Stimulated activated CD4-positive, alpha-beta T cell treated with anti-CD3 and anti-CD28 coated beads, TNF-alpha, amount 100 ng/mL, for 24 hours (primary cell): Measurements from ENCODE around the gene ZNF792.
A peak's percentile ranks its signal among the peaks of the same experiment; 100 is the strongest.
"Not testable (repeated sequence)": the region's sequence is repeated elsewhere in the genome, so short reads cannot be mapped to it uniquely, and the experiment has no call there.

Experiments
- DNase-seq, 3 experiments: peaks; one replicate each; pipeline ENCODE4 v3.0.0-alpha.2; 2020; ENCODE audit warnings: low read depth in 3 of 3

ZNF792 gene

DNA sequence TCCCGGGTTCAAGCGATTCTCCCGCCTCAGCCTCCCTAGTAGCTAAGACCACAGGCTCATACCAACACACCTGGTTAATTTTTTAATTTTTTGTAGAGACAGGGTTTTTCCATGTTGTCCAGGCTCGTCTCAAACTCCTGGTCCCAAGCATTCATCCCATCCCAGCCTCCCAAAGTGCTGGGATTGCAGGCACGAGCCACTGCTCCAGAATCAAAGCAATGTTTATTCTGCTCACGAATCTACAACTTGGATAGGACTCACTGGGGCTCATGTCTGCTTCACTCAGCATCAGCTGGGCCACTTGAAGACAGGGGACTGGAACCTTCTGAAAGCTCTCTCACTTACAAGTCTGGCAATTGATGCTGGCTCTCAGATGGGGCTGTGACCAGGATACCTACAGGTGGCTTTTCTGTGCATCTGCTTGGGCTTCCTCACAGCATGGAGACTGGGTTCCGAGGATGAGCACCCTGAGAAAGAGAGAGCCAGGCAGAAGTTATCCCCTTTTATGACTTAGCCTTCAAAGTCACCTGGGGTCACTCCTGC, 8.2 kb upstream of the ZNF792 start:
- DNase-seq = no peak

DNA sequence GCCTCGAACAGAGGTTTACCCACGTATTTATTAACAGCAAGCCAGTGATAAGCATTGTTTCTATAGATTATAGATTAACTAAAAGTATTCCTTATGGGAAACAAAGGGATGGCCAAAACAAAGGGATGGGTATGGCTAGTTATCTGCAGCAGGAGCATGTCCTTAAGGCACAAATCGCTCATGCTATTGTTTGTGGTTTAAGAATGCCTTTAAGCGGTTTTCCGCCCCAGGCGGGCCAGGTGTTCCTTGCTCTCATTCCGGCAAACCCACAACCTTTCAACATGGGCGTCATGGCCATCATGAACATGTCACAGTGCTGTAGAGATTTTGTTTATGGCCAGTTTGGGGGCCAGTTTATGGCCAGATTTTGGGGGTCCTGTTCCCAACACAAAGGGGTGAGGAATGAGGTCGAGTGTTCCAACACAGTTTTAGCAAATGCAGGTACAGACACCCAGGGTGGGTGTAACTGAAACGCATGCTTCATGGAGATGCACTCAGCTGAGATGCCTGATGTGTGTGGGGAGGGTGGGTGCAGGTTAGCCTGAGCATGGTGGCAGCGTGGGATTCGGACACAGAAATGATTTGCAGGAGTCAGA, 6.3 kb upstream of the ZNF792 start:
- DNase-seq = not testable (repeated sequence)

DNA sequence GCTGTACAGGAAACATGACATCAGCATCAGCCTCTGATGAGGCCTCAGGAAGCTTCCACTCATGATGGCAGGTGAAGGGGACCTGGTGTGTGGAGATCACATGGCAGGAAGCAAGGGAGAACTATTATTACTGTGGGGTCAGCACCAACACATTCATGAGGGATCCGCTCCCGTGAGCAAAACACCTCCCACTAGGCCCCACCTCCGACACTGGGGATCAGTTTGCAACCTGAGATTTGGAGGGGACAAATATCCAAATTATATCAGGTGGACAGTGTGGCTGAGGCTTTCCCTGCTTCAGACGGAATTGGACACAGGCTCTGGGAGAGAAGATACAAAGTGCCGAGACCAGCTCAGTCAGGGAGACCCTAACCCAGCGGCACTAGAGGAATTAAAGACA, 5.7 kb upstream of the ZNF792 start:
- no peak for DNase-seq

DNA sequence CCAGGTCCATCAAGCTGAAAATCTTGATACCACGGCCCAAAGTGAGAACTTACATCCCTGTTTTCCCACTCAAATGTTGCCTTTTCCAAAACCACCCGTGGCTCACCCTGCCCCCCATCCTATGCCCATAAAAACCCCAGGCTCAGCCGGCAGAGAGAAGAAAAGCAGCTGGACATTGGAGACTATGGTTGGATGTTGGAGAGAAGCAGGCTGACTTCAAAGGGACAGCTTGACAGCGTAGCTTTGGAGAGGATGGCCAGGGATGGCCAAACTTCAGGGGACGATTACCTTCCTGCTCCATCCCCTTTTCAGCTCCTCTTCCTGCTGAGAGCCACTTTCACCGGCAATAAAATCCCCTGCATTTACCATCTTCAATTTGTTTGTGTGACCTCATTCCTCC, 3.5 kb upstream of the ZNF792 start:
- no peak for DNase-seq

DNA sequence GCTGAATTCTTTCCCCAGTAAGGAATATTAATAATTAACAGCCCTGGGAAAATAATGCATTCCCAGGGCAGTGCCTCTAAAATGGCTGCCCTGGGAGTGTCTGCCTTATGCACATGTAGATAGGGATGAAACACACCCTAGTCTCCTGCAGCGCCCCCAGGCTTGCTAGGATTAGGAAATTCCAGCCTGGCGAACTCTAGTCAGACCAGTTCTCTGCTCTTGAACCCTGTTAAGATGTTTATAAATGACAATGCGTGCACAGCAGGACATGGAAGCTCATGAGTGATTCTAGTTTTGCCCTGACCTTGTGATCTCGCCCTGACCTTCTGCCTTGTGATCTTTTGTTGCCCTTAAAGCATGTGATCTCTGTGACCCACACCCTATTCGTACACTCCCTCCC, 1.5 kb upstream of the ZNF792 start:
- DNase-seq = not testable (repeated sequence)

DNA sequence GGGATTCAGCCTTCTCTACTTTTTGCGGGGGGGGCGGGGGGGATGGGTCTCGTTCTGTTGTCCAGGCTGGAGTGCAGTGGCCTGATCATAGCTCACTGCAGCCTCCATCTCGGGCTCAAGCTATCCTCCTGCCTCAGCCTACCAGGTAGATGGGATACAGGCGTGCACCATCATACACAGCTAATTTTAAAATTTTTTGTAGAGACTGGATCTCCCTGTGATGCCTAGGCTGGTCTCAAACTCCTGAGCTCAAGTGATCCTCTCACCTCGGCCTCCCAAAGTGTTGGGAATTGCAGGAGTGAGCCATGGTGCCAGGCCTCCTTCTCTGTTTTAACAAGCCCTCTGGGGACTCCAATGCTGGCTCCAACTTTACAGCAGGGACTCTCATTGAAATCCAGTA, 569 bp upstream of the ZNF792 start:
- DNase-seq = no peak

DNA sequence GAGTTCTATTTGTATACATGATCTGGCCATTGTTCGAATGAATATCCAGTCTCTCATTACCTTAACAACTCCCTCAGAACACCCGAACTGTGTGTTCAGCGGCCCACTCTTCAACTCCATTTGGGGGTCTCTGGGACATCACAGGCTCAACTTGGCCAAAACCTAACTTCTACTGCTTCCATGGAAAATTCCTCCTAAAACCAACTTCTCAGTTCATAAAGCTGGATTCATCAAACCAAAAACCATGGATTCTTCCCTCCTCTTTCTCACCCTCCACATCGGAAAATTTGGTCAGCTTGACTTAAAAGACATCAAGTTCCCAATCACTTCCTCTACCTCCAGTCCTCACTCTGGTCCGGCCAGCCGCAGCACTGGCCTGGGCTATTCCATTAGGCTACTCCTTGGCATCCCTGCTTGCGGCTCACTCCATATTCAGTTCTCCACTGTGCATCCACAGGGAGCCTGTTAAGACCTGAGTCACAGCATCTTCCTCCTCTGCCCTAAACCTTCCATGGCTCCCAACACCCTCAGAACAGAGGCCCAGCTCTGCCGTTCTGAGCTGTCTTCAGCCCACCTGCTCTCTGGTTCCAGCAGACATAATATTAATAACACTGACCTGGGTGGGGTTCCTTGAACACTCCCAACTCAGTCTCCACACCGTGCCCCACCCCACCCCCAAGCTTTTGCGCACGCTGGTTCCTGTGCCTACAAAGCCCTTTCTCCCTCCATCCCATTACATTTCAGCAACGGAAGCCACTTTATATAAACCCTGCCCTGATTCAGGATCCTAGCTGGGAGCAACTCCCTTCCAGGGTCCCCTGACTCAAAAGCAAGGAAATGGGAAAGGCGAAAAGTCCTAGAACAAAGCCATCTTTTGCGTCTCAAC, 1.1 kb downstream of the ZNF792 start:
- DNase-seq = peak in 1 of 3 experiments; percentile 21

DNA sequence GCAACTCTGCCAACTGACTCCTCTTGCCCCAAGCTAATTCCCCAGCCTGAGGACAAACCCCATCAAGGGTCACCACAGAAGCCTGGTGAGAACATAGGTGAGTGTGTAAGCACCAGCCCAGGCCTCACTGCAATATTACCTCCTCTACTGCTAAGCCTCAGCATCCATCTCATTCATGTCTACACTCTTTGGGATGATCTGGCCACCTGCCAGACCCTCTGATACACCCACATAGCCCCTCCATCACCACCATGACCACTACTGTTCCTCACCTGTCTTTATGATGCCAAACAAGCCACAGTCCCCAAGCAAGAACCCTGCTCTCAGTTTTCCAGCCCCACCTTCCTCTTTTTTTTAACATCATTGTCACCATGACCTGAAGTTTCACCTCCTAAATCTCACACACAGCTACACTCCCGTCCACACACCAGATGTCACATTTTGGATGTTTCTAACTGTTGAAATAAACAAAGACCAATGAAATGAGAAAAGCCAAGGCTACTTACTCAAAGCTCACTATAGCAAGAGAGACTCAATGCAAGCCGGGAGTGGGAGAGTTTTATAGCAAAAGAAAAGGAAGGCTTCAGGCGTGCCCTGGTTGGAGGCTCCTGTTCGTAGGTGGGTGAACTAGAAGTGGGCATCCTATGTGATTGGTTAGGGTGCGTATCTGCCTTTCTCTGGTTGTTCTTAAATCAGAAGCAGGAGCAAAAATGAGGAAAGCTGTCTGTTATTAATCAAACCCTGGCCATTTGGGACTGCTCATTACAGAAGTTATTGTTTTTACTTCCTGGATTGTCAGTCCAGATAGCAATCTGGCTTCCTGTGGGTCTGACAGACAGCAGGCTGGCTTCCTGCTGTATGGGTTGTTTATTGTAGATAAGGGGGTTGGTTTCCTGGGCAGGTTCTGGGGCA, 2.0 kb downstream of the ZNF792 start:
- DNase-seq = no peak

DNA sequence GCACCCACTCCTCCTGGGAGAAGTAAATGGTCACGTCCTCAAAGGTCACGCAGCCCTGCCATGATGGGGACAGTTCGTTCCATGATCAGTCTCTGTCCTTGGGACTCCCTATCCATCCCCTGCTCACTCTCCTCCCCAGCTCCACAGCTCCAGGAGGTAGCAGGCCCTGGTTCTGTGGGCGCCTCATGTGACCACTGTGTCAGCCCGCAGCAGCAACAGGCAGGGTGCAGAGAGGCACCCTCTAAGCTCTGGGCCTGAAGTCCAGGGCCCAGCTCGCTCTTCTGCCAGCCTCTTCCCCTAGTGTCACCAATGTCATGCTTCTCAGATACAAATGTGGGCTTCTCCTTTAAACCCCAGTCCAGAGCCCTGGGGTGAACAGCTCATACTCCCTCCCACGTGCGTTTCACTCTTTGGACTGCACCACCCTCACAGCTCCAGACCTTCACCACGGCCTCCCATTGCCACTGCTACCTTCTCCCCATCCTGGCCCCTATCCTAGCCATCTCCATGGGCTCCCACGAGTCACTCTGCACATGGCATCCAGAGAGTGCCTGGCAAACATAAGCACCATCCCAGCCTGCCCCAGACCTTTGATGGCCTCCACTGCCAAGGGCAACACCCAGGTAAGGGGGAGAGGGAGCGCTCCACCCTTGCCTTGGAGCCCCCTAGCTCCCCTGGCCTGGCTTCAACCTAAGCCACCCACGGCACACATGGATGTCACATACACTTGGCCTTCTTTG, 2.9 kb downstream of the ZNF792 start:
- DNase-seq = no peak

DNA sequence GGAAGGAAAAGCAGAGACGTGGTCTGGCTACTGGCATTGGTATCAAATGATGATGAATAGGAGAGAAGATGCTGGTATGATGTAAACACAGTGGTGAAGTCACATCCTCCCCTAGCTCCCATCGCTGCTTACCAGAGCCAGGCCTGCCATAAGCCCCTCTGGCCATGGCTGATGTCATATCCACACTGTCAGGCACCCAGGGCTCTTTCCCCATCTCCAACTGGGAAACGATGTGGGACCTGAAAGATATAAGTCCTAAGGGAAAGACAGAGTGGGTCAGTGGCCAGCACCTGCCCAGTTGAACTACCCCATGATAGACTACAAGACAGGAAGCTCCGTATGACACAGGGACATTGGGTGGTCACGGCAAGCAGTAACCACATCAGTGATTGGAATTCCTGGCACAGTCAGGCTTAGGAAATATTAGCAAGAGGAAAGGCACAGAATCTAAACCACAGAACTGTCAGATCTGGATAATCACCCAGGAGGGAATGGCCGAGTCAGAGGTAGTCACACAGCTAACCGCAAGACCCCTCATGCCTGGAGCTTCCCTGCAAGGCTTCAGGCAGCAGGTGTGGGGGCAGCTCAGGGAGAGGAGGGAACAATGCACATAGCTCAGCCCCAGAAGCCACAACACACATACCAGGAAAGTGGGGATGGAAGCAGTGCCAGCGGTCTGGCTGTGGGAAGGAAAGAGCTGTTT, 3.8 kb downstream of the ZNF792 start:
- no peak for DNase-seq

DNA sequence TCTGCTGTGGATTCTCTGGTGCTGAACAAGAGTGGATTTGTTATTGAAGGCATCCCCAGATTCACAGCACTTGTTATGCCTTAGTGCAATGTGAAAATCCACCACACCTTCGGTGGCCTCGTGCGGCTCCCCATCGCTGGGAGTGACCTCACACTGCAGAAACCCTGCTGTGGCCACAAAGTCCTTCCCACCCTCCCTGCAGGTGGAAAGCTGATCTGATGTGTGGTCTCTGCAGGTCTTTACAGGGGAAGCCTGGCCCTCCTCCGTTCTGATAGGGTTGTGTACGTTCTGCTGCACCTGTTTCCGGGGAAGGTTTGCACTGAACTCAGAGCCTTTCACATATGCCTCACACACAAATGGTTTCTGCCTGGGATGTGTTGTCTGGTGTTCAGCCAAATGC, 5.0 kb downstream of the ZNF792 start:
- DNase-seq = no peak

DNA sequence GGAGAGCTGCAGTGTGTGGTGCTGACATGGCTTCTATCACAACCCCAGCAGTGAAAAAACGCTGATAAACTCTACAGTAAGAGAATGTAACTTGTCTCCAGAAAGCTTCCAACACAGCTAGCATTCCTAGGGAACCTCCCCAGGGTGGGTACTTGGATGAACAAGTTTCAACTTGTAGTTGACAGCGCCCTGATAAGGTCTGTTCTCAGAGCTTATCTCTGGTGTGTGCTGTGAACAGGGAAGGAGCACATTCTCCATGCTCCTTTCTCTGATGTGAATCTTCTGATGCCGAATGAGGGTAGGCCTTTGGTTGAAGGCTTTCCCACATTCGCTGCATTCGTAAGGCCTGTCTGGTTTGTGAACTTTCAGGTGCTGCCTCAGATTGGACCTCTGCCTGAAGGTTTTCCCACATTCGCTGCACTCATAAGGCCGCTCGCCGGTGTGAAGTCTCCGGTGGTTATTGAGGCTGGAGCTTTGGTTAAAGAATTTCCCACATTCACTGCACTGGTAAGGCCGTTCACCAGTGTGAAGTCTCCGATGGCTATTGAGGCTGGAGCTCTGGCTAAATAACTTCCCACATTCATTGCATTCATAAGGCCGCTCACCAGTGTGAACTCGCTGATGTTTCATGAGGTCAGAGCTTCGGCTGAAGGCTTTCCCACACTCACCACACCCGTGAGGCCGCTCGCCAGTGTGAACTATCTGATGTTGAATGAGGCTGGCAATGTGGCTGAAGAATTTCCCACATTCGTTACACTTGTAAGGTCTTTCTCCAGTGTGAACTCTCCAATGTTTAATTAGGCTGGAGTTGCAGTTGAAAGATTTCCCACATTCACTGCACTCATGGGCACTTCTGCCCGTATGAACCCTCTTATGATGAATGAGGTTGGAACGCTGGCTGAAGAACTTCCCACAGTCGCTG, 5.9 kb downstream of the ZNF792 start:
- DNase-seq = no peak

DNA sequence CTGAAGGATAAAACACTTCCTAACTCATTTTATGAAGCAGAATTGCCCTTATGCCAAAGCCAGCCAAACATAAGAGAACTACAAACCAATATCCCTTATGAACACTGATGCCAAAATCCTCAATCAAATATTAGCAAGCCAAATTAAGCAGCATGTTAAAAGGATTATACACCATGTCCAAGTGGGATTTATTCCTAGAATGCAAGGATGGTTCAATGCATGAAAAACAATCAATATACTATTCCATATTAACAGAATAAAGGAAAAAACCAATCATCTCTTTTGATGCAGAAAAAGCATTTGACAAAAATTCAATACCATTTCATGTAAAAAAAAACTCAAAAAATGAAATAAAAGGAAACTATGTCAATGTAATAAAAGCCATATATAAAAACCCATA, 10.9 kb downstream of the ZNF792 start:
- no peak for DNase-seq

DNA sequence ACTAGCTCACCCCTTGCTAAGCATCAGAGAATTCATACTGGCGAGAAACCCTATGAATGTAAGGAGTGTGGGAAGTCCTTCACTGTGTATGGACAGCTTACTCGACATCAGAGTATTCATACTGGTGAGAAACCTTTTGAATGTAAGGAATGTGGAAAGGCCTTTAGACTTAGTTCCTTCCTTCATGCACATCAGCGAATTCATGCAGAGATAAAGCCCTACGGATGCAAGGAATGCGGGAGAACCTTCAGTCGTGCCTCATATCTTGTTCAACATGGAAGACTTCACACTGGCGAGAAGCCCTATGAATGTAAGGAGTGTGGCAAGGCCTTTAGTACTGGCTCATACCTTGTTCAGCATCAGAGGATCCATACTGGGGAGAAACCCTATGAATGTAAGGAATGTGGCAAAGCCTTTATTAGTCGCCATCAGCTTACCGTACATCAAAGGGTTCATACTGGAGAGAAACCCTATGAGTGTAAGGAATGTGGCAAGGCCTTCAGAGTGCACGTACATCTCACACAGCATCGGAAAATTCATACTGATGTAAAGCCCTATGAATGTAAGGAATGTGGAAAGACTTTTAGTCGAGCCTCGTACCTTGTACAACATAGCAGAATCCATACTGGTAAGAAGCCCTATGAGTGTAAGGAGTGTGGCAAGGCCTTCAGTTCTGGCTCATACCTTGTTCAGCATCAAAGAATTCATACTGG, 20.0 kb downstream of the ZNF792 start:
- DNase-seq = no peak

DNA sequence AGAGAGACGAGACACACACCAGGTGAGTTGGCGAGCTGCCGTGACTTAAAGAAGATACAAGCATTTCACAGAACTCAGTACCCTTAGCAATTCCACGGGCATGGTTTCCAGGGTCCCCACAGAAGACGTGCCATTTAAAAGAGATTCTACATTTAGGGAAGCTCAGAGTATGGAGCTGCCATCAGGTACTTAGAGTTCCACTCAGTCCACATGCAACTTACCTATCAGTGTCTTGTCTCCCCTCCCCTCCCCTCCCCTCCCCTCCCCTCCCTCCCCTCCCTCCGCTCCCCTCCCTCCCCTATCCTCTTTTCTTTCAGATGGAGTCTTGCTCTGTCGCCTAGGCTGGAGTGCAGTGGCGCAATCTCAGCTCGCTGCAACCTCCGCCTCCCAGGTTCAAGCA, 25.1 kb downstream of the ZNF792 start:
- DNase-seq = no peak

DNA sequence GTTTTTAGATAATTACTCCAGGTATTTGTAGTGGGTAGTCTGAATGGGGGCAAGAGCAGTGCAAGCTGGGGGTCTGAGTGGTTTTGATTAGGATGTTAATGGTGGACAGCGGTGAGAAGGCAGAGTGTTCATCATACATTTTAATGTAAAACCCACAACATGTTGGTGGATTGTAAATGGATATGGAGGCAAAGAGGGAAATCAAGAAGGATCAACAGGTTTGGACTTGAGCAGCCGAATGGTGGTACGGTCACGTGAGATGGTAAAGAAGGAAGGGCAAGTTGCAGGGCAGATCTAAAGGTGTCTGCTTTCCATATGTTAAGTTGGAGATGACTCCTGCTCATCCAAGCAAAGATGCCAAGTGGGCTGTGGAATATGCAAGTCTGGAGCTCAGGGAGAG, 27.8 kb downstream of the ZNF792 start:
- DNase-seq = no peak

DNA sequence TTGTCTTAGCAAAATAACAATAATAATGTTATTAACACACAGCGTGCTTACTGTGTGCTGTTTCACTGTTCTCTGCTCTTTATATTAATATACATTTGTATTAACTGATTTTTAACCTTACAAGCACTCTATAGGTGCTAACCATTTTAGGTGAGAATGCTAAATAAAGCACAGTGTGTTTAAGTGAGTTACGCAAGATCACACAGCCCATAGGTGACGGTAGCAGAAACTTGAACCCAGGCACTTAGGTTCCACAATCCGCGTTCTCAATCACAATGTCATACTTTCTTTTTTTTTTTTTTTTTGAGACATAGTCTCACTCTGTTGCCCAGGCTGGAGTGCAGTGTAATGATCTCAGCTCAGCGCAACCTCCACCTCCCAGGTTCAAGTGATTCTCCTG, 31.5 kb downstream of the ZNF792 start:
- no peak for DNase-seq

DNA sequence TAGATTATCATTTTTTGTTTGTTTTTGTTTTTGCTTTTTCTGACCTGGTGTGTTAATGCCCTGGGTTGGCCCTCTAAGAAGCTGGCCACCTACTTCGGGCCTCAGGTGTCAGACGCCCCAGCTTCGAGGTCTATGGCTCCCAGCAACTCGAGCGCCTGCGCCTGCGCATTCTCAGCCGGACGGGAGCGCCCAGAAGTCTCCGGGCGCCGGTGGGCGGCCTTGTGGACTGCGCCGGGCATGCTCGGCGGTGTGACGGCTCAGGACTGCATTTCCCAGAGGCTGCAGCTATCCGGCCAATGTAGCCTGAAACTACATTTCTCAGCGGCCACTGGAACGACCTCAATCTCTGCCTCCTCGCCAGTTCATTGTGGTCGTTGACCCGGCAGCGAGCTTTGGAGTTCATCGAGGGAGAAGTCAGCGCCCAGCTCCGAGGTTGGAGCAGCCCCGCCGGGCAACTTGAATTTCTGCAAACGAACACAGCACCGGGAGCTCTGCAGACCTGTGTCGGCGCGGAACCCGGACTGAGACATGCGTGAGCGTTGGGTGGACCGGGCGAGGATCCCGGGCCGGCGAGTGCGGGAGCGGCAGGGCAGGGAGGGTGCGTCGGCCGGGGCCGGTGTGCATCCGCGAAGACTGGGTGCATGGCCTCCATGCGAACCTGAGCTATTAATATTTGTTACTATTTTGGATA, 37.2 kb downstream of the ZNF792 start, which contains the start of gene ZNF30:
ZNF30 (plus strand) TSS at position 219 of the 691 bp plus-strand sequence. CDS start 3,045 bp downstream, outside the sequence.
- peak; percentile 67 to 87 (median 67) for DNase-seq
